ENCODE results near the gene EFCAB9. TPM values are rescaled to one million over a fixed set of nuclear protein-coding genes. Genes with fewer than 3 reads are reported as not detected.

The EFCAB9 gene
- total RNA-seq, 2 experiments from 2014 or later = not detected

DNA sequence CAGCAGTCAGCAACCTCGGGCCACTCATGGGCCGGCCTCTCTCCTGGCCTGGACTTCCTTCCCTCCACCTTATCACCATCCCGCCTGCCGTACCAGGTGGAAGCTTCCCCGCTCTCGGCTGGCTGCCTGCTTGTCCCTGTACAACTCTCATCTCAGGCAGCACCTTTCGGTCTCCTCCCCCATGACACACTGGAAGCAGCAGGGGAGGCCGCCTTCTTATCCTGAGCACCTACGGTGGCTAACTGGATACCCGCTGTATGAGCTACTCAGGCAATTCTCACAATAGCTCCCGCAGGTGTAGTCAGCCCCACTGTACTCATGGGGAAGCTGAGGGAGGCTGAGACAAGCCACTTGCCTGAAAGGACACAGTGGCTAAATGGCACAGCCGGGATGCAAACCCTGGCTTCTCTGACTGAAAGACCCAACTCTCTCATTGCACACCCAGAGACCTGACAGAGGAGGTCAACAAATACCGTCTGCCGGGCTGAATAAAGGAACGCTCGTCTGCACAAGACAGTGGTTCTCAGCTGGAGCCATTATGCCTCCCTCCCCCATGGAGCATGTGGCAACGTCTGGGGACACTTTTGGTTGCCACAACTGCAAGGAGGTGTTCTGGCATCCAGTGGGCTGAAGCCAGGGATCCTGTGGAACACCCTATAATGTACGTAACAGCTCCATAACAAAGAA, 15.5 kb upstream of the EFCAB9 start:
- H3K9me3 Mint-ChIP-seq (ENCODE audit: low read depth) = no peaks in the 10 kb centered on the region
- H3K27ac Mint-ChIP-seq = peak overlapping the region; percentile 99
- intact Hi-C loops (cut with DNase I, micrococcal nuclease) = loop anchor here (1.0 to 10.0 kb wide), 7 partner anchors 46 to 1904 kb away; partner anchors contain the start of genes CREBRF (in 1 of the 2), DUSP1 (in 1 of the 2) and NPM1 (in 1 of the 2)
- ChIA-PET CTCF (interaction anchor here (0.6 to 2.1 kb wide), 8 partner anchors 8 to 194 kb away, joined by 3 to 13 read pairs (median 3); partner anchors contain the start of gene STK10), POLR2A (interaction anchor here (0.6 to 2.5 kb wide), 7 partner anchors 8 to 770 kb away, joined by 3 to 12 read pairs (median 4); partner anchors contain the start of gene FBXW11)
- peak overlapping the region; percentile 75 for H3K4me3 Mint-ChIP-seq
- peaks cover 97% of the 10 kb centered on the region for H3K4me1 Mint-ChIP-seq
- ATAC-seq (peak; percentile 30), DNase-seq (peak; percentile 85)
- peaks cover 41% of the 10 kb centered on the region for H3K36me3 Mint-ChIP-seq (ENCODE audit: low read depth)
- H3K27me3 Mint-ChIP-seq = no peaks in the 10 kb centered on the region

DNA sequence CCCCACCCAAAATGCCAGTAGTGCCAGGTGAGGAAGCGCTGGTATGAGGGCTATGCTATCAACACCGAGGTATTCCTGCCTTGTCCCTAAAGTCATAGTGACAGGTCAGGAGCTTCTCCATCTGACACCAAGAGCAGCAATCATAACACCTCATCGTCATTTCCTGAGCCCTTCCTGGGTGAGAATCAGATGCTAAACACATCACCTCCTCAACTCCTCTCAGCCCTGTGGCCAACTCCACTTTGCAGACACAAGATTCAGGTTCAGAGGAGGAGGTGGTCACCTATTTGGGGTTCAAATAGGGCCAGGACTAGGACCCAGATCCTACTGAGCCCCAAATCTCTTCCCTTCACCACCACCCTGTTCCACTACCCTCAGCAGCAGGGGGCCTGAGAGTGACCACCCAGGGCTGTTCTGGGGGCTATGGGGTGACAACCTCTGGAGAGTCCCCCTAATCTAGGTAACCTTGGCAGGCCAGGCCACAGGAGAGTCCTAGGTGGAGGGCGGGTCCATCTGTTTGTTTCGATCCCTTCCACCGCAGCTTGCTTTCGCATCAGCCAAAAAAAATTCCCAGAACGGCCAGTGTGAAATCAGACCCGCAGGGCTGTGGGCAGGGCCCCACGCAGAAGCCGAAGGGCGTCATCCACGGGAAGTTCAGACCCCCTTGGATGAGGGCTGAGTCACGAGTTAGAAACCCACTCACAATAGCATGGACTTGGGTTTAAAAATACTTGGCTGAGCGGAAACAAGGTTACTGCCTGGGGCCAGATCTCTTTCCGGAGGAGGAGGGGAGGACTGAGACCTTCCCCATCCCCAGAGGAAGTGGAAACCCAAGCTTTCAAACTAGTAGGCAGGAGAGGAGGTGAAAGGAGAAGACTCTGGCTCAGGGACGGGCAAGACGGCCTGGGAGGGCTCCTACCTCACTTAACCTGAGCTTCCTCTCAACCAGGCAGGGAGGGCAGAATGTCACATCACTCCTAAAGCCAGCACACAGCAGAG, 14.7 kb upstream of the EFCAB9 start:
- H3K36me3 Mint-ChIP-seq (ENCODE audit: low read depth) = peaks cover 38% of the 10 kb centered on the region

DNA sequence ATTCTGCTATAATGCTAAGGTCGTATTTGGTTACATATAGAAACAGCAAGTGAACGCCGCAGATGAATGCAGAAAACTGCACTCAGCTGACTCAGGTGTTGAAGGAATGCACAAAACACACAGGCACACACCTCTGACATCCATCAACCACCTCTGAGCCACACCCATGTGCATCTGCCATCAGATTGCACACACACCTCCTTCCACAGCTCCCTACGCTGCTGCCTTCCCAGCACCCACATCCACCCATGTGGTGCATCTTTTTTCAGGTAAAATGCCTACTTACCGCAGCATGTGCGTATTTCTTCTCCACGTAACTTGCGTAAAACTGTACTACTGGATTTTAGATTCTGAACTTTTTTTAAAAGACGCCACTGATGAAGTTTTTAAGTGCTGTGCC, 13.0 kb upstream of the EFCAB9 start:
- peak; percentile 57 for DNase-seq
- Mint-ChIP-seq H3K4me1 (peaks cover 98% of the 10 kb centered on the region), H3K27me3 (no peaks in the 10 kb centered on the region), H3K9me3 (ENCODE audit: low read depth) (no peaks in the 10 kb centered on the region), H3K27ac (peak overlapping the region; percentile 99), H3K4me3 (peak overlapping the region; percentile 75), H3K36me3 (ENCODE audit: low read depth) (peaks cover 49% of the 10 kb centered on the region)
- ChIA-PET CTCF (interaction anchor here (0.9 to 1.5 kb wide), 2 partner anchors 40 to 70 kb away, joined by 4 read pairs; no protein-coding TSS in a partner anchor), POLR2A (interaction anchor here (0.7 kb wide), 1 partner anchor 114 kb away, joined by 3 read pairs; no protein-coding TSS in a partner anchor)
- intact Hi-C loops (cut with DNase I, micrococcal nuclease) = loop anchor here in 1 of 2 experiments (10.0 kb wide), 1 partner anchor 1846 kb away; no protein-coding TSS in a partner anchor
- ATAC-seq = no peak

More for the DNA sequence above, 14.7 kb upstream of the EFCAB9 start:
- intact Hi-C loops (cut with DNase I, micrococcal nuclease) = loop anchor here (1.0 to 10.0 kb wide), 8 partner anchors 8 to 1904 kb away; partner anchors contain the start of genes CREBRF (in 1 of the 2), DUSP1 (in 1 of the 2) and NPM1 (in 1 of the 2)
- ChIA-PET CTCF (interaction anchor here (0.6 to 2.1 kb wide), 10 partner anchors 7 to 195 kb away, joined by 3 to 13 read pairs (median 4); partner anchors contain the start of genes FBXW11 and STK10), POLR2A (interaction anchor here (0.7 to 2.5 kb wide), 9 partner anchors 8 to 172 kb away, joined by 3 to 12 read pairs (median 4); partner anchors contain the start of genes FBXW11 and STK10)
- Mint-ChIP-seq H3K27ac (peak overlapping the region; percentile 99), H3K4me1 (peaks cover 98% of the 10 kb centered on the region), H3K9me3 (ENCODE audit: low read depth) (no peaks in the 10 kb centered on the region), H3K4me3 (peak overlapping the region; percentile 75), H3K27me3 (no peaks in the 10 kb centered on the region)
- peak; percentile 69 for DNase-seq
- ATAC-seq = peak; percentile 44

DNA sequence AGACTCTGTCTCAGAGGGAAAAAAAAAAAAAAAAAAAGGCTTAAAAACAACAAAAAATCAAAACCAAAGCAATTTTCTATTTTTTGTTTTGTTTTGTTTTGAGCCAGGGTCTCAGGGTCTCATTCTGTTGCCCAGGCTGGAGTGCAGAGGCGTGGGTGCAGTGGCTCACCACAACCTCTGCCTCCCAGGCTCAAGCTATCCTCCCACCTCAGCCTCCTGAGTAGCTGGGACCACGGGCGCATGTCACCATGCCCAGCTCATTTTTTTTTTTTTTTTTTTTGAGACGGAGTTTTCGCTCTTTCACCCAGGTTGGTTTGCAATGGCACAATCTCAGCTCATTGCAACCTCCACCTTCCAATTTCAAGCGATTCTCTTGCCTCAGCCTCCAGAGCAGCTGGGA, 11.7 kb upstream of the EFCAB9 start:
- Mint-ChIP-seq H3K4me3 (no peak overlapping the region), H3K36me3 (ENCODE audit: low read depth) (peaks cover 48% of the 10 kb centered on the region), H3K9me3 (ENCODE audit: low read depth) (no peaks in the 10 kb centered on the region), H3K4me1 (peaks cover 86% of the 10 kb centered on the region), H3K27ac (peak overlapping the region; percentile 19), H3K27me3 (no peaks in the 10 kb centered on the region)
- ChIA-PET CTCF (interaction anchor here (0.7 kb wide), 1 partner anchor 130 kb away, joined by 3 read pairs; no protein-coding TSS in a partner anchor), POLR2A (no interaction called here)
- intact Hi-C loops (cut with DNase I, micrococcal nuclease) = loop anchor here in 1 of 2 experiments (10.0 kb wide), 1 partner anchor 1847 kb away; no protein-coding TSS in a partner anchor
- DNase-seq (no peak), ATAC-seq (no peak)

DNA sequence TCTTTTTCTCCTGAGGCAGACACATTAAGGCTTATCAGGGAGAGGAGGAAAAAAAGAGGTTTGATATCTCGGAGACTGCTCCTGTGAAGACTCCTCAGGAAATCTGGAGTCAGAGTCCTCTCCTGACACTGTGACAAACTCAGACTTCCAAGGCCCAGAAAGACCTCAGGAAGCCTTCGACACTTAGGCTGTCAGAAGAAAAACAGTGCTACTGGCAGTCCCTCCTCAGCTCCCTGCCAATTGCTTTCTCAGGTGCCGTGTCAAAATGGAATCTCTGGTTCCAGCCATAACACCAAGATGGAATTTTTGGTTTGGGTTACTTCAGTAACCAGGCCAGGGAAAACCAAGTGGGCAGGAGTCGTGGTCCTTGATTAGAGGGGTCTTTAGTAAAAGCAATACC, 10.1 kb upstream of the EFCAB9 start:
- H3K36me3 Mint-ChIP-seq (ENCODE audit: low read depth) = peaks cover 41% of the 10 kb centered on the region

DNA sequence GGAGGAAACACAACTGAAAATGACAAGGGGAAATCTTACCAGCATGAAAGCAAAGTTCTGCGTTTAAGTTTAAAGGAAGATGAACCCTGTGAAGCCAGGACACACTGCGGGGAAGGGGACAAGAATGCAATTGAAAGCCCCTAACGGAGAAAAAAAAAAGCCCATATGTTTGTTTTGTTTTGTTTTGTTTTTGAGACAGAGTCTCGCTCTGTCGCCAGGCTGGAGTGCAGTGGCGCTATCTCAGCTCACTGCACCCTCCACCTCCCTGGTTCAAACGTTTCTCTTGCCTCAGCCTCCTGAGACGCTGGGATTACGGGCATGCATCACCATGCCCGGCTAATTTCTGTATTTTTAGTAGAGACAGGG, 8.9 kb upstream of the EFCAB9 start:
- Mint-ChIP-seq H3K4me1 (peaks cover 59% of the 10 kb centered on the region), H3K4me3 (peak overlapping the region; percentile 95), H3K27me3 (no peaks in the 10 kb centered on the region), H3K27ac (peak overlapping the region; percentile 98), H3K36me3 (ENCODE audit: low read depth) (peaks cover 41% of the 10 kb centered on the region), H3K9me3 (ENCODE audit: low read depth) (no peaks in the 10 kb centered on the region)
- CTCF ChIA-PET = interaction anchor here (1.5 to 6.2 kb wide), 4 partner anchors 10 to 118 kb away, joined by 4 to 83 read pairs (median 7); no protein-coding TSS in a partner anchor
- DNase-seq = peak; percentile 47
- POLR2A ChIA-PET = interaction anchor here (0.6 to 5.6 kb wide), 2 partner anchors 10 to 199 kb away, joined by 3 to 64 read pairs; no protein-coding TSS in a partner anchor
- no peak for ATAC-seq
- intact Hi-C loops (cut with DNase I, micrococcal nuclease) = loop anchor here (1.0 to 10.0 kb wide), 4 partner anchors 35 to 1850 kb away; no protein-coding TSS in a partner anchor

More for the DNA sequence above, 10.1 kb upstream of the EFCAB9 start:
- Mint-ChIP-seq H3K4me1 (peaks cover 71% of the 10 kb centered on the region), H3K27me3 (no peaks in the 10 kb centered on the region), H3K4me3 (peak overlapping the region; percentile 95), H3K27ac (peak overlapping the region; percentile 98), H3K9me3 (ENCODE audit: low read depth) (no peaks in the 10 kb centered on the region)
- ChIA-PET CTCF (interaction anchor here (0.6 to 6.2 kb wide), 8 partner anchors 9 to 624 kb away, joined by 3 to 83 read pairs (median 4); no protein-coding TSS in a partner anchor), POLR2A (interaction anchor here (5.6 kb wide), 1 partner anchor 9 kb away, joined by 64 read pairs; no protein-coding TSS in a partner anchor)
- intact Hi-C loops (cut with DNase I, micrococcal nuclease) = loop anchor here in 1 of 2 experiments (10.0 kb wide), 1 partner anchor 1849 kb away; no protein-coding TSS in a partner anchor
- ATAC-seq (no peak), DNase-seq (no peak)

DNA sequence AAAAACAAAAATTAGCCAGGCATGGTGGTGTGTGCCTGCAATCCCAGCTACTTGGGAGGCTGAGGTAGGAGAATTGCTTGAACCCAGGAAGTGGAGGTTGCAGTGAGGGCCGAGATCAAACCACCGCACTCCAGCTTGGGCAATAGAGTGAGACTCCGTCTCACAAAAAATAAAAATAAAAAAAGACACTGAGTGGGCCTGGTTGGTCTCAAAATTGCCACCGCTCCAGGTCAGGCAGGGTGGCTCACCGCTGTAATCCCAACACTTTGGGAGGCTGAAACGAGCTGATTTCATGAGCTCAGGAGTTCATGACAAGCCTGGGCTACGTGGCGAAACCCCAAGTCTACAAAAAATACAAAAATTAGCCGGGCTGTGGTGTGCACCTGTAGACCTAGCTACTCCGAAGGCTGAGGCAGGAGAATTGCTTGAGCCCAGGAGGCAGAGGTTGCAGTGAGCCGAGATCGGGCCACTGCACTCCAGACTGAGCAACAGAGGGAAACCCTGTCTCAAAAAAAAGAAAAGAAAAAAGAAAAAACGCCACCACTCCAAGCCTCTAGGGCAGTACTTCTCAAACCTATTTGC, 7.8 kb upstream of the EFCAB9 start:
- Mint-ChIP-seq H3K27ac (peak overlapping the region; percentile 98), H3K9me3 (ENCODE audit: low read depth) (no peaks in the 10 kb centered on the region), H3K36me3 (ENCODE audit: low read depth) (peaks cover 36% of the 10 kb centered on the region), H3K4me1 (peaks cover 47% of the 10 kb centered on the region), H3K4me3 (peak overlapping the region; percentile 95), H3K27me3 (no peaks in the 10 kb centered on the region)
- no peak for DNase-seq
- intact Hi-C loops (cut with DNase I, micrococcal nuclease) = loop anchor here (2.0 to 10.0 kb wide), 4 partner anchors 179 to 1851 kb away; partner anchors contain the start of gene FBXW11 (in 1 of the 2)
- ChIA-PET CTCF (interaction anchor here (0.6 to 6.2 kb wide), 17 partner anchors 7 to 826 kb away, joined by 3 to 83 read pairs (median 5); no protein-coding TSS in a partner anchor), POLR2A (interaction anchor here (0.6 to 5.6 kb wide), 8 partner anchors 8 to 180 kb away, joined by 3 to 64 read pairs (median 6); partner anchors contain the start of gene FBXW11)
- ATAC-seq = no peak

DNA sequence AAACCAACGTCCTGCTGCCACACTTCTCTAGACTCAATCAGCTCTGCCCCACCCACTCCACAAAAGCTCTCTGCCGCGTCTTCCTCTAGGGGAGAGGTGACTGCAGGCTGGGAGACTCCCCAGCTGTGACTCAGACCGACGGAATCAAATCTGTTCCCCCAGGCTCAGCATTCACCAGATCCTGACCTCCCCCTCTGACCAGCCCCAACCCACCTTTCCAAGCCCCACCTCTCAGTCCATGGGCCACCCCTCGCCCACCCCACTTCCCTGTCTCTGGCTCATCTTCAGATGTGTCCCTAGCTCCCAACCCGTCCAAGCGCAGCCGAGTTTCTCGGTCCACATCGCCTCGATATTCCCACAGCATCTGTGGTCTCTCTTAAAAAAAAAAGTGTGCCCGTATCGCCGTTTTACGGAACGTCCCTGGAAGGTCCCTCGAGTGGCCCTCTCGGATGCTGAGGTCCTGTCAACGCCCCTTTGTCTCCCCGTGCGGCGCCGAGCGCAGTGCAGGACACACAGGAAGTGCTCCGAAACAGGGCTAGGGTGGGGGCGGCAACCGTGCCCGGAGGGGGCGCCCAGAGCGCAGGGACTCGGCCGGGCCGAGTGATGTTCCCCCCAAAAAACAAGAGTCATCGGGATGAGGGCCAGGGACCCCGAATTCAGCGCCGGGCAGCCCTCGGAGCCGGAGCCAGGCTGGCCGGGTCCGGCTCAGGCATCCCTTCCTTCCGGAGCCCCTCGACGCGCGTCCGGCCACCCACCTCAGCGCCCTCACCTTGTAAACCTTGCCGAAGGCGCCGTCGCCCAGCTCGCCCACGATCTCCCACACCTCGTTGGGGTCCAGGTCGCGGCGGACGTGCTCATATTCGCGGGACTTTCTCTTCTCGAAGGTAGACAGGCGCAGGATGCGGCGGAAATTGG, 6.6 kb upstream of the EFCAB9 start:
- peak; percentile 62 for ATAC-seq
- intact Hi-C loops (cut with DNase I, micrococcal nuclease) = loop anchor here (1.0 to 10.0 kb wide), 20 partner anchors 8 to 1853 kb away; partner anchors contain the start of genes FBXW11 (in 2 of the 2), NPM1 (in 1 of the 2) and UBTD2 (in 1 of the 2)
- ChIA-PET POLR2A (interaction anchor here (0.6 to 5.6 kb wide), 10 partner anchors 8 to 196 kb away, joined by 3 to 64 read pairs (median 4); partner anchors contain the start of gene FBXW11), CTCF (interaction anchor here (0.7 to 6.2 kb wide), 21 partner anchors 9 to 825 kb away, joined by 3 to 83 read pairs (median 7); no protein-coding TSS in a partner anchor)
- Mint-ChIP-seq H3K27me3 (no peaks in the 10 kb centered on the region), H3K4me1 (peaks cover 37% of the 10 kb centered on the region), H3K9me3 (ENCODE audit: low read depth) (no peaks in the 10 kb centered on the region), H3K4me3 (peak overlapping the region; percentile 95), H3K27ac (peak overlapping the region; percentile 98), H3K36me3 (ENCODE audit: low read depth) (peaks cover 34% of the 10 kb centered on the region)
- DNase-seq = peak; percentile 87

Measured in activated CD4-positive, alpha-beta T cell treated with anti-CD3 and anti-CD28 coated beads for 36 hours (primary cell).